Measurements from ENCODE around the gene DNMT3B. TPM values are rescaled to one million over a fixed set of nuclear protein-coding genes. Genes with fewer than 3 reads are reported as not detected.

Gene DNMT3B
- total RNA-seq, 1 experiment from 2014 or later: 682 TPM

- TF ChIP-seq CTCF (IDR thresholded peaks at IDR 0.05): no peak
- TF ChIP-seq CREB1 (CRISPR knock-in tag; IDR thresholded peaks at IDR 0.05): no peak
- TF ChIP-seq RORB (CRISPR knock-in tag; IDR thresholded peaks at IDR 0.05): no peak
- TF ChIP-seq FOXP4 (CRISPR knock-in tag; IDR thresholded peaks at IDR 0.05): no peak
- TF ChIP-seq HMGXB4 (CRISPR knock-in tag; IDR thresholded peaks at IDR 0.05): no peak
Measured at GRCh38 chr20:32848846-32849245, 86.7 kb downstream of the DNMT3B start (continued).

- H3K4me1 Mint-ChIP-seq: peaks cover 25% of the 10 kb centered on the region
- DNase-seq (ENCODE audit: low spot score) (no peak), ATAC-seq (no peak)
- peak overlapping the region; percentile 83 for H3K27ac Mint-ChIP-seq
- ChIA-PET CTCF (no interaction called here), POLR2A (no interaction called here)
- H3K36me3 Mint-ChIP-seq: peaks cover 53% of the 10 kb centered on the region
- H3K27me3 Mint-ChIP-seq (ENCODE audit: low read depth): no peaks in the 10 kb centered on the region
- no peak overlapping the region for H3K4me3 Mint-ChIP-seq
- H3K9me3 Mint-ChIP-seq: no peaks in the 10 kb centered on the region
- TF ChIP-seq NFE2L1 (CRISPR knock-in tag; IDR thresholded peaks at IDR 0.05) (no peak), JAZF1 (CRISPR knock-in tag; IDR thresholded peaks at IDR 0.05) (no peak), IRF2 (CRISPR knock-in tag; IDR thresholded peaks at IDR 0.05; ENCODE audit: borderline replicate concordance, low read depth) (no peak), FOXJ3 (CRISPR knock-in tag; IDR thresholded peaks at IDR 0.05; ENCODE audit: borderline replicate concordance) (no peak), STAT6 (CRISPR knock-in tag; conservative IDR thresholded peaks at IDR 0.05; ENCODE audit: low read depth) (no peak), ZNF512 (CRISPR knock-in tag; IDR thresholded peaks at IDR 0.05; ENCODE audit: borderline replicate concordance) (no peak), ARID4B (CRISPR knock-in tag; IDR thresholded peaks at IDR 0.05; ENCODE audit: borderline replicate concordance) (no peak), SMAD3 (CRISPR knock-in tag; IDR thresholded peaks at IDR 0.05; ENCODE audit: borderline replicate concordance) (no peak), FOXP1 (CRISPR knock-in tag; IDR thresholded peaks at IDR 0.05; ENCODE audit: borderline replicate concordance) (no peak), ZBTB43 (CRISPR knock-in tag; IDR thresholded peaks at IDR 0.05) (no peak), ESRRA (CRISPR knock-in tag; IDR thresholded peaks at IDR 0.05; ENCODE audit: borderline replicate concordance) (no peak), ATF3 (CRISPR knock-in tag; conservative IDR thresholded peaks at IDR 0.05) (no peak), ZNF219 (CRISPR knock-in tag; IDR thresholded peaks at IDR 0.05; ENCODE audit: borderline replicate concordance) (no peak), FOXK1 (CRISPR knock-in tag; IDR thresholded peaks at IDR 0.05) (no peak), CREB1 (CRISPR knock-in tag; IDR thresholded peaks at IDR 0.05) (no peak), ZNF138 (CRISPR knock-in tag; conservative IDR thresholded peaks at IDR 0.05) (no peak)
Measured at GRCh38 chr20:32849577-32849976, 87.4 kb downstream of the DNMT3B start.

All from WTC11 (cell line).